Breast epithelium (tissue), 3 donors: Measurements from ENCODE around the gene TMEM143.
A peak's percentile ranks its signal among the peaks of the same experiment; 100 is the strongest.

ENCODE experiments used
- POLR2A ChIP-seq: fragments of 450-650 bp; IDR thresholded peaks from one replicate; pipeline ENCODE4 v1.6.1; 2016; ENCODE audit warnings: antibody characterized with exemption, mild to moderate bottlenecking, moderate library complexity
- POLR2AphosphoS5 ChIP-seq, 3 donors: sonication (generic); formaldehyde crosslinking; IDR thresholded peaks; one replicate each; pipeline ENCODE4 v1.6.1; 2017; ENCODE audit warnings: antibody characterized with exemption in 3 of 3
- TF ChIP-seq, protein P1 (sequence below), 3 donors: fragments of 450-650 bp; IDR thresholded peaks; one replicate each; pipeline ENCODE4 v1.5.1; 2016 to 2017; ENCODE audit warnings: antibody characterized with exemption in 3 of 3, mild to moderate bottlenecking in 3 of 3, moderate library complexity in 3 of 3

DNA sequence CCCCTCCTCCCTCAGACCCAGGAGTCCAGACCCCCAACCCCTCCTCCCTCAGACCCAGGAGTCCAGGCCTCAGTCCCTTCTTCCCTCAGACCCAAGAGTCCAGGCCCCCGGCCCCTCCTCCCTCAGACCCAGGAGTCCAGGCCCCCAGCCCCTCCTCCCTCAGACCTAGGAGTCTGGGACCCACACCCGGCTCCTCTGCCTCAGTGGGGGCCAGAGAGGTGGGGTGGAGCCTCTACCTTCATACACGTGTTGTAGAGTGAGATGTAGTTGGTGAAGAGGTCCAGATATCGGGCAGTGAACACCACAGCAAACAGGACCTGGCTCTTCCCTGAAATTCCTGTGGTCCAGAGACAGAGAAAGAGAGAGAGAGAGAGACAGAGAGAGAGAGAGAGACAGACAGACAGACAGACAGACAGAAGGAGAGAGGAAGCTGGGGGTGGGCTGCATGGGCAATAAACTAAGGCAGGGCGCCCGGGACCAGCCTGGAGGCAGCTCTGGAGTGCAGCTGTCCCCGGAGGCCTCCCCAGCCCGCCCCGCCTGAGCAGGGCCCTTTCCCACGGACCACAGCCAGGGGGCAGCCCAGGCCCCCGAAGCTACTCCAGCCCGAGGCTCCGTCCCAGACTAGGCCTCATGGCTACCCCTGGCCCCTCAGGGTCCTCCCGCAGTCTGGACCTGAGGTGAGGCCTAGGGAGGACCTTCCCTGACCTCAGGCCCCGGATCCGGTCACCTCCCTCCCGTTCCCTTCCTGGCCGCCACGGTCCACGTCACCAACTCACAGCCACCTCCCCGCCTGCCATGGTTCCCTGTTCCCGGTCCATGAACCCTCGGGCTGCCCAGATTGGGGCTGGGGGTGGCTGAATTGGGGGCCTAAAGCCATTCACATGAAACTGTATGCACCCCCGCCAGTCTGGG is 26.7 kb upstream of the TMEM143 start:
- TF ChIP-seq, protein P1, sequence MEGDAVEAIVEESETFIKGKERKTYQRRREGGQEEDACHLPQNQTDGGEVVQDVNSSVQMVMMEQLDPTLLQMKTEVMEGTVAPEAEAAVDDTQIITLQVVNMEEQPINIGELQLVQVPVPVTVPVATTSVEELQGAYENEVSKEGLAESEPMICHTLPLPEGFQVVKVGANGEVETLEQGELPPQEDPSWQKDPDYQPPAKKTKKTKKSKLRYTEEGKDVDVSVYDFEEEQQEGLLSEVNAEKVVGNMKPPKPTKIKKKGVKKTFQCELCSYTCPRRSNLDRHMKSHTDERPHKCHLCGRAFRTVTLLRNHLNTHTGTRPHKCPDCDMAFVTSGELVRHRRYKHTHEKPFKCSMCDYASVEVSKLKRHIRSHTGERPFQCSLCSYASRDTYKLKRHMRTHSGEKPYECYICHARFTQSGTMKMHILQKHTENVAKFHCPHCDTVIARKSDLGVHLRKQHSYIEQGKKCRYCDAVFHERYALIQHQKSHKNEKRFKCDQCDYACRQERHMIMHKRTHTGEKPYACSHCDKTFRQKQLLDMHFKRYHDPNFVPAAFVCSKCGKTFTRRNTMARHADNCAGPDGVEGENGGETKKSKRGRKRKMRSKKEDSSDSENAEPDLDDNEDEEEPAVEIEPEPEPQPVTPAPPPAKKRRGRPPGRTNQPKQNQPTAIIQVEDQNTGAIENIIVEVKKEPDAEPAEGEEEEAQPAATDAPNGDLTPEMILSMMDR (IDR thresholded peaks at IDR 0.05): peak in 2 of 3 donors; percentile 59 to 78
- TF ChIP-seq POLR2A (no peak), POLR2AphosphoS5 (IDR thresholded peaks at IDR 0.05) (peak; percentile 20 to 44 (median 42))
